PC-3 (cell line): Measurements from ENCODE around the gene NOL4L. TPM values are rescaled to one million over a fixed set of nuclear protein-coding genes. Genes with fewer than 3 reads are reported as not detected.

Experiments used
- ATAC-seq: fragments of 200-7000 bp; cut with Tn5 transposase; 2 replicates; pipeline ENCODE4 v1.9.1; 2020; ENCODE audit warnings: mild to moderate bottlenecking, moderate library complexity
- BruUV-seq: library from RNA; stranded (reverse); fragments of 400-500 nt; replicated peaks from 2 replicates; lab custom pipeline; 2021; lab: Mats Ljungman, UMichigan
- CTCF ChIA-PET: fragments of 300-600 bp; sonication (Branson Sonifier 250); formaldehyde crosslinking; loops from one replicate; lab custom pipeline; 2022; ENCODE audit warnings: antibody characterized with exemption; lab: Charles Lee
- POLR2A ChIA-PET: fragments of 300-600 bp; sonication (Branson Sonifier 250); formaldehyde crosslinking; loops from one replicate; lab custom pipeline; 2022; ENCODE audit warnings: antibody characterized with exemption; ENCODE audit not compliant: unreplicated experiment; lab: Charles Lee
- DNase-seq: peaks from one replicate; pipeline ENCODE4 v3.0.0-alpha.2; 2015
- H2AFZ ChIP-seq: fragments of 300-600 bp; sonication (generic); 2 replicates; pipeline ENCODE4 v1.6.0; 2016; ENCODE audit warnings: antibody characterized with exemption, low read length
- H3F3A ChIP-seq: fragments of 300-600 bp; sonication (generic); one replicate; pipeline ENCODE4 v1.6.0; 2017; ENCODE audit warnings: antibody characterized with exemption, low read length, control low read depth, mild to moderate bottlenecking; ENCODE audit not compliant: unreplicated experiment
- H3K27ac ChIP-seq: fragments of 300-600 bp; sonication (generic); 2 replicates; pipeline ENCODE4 v1.5.1; 2016; ENCODE audit warnings: mild to moderate bottlenecking, low read length
- H3K27me3 ChIP-seq: fragments of 300-600 bp; sonication (generic); 2 replicates; pipeline ENCODE4 v1.6.1; 2016; ENCODE audit warnings: low read length, mixed read lengths
- H3K36me3 ChIP-seq: fragments of 300-600 bp; sonication (generic); 2 replicates; pipeline ENCODE4 v1.6.1; 2016; ENCODE audit warnings: low read depth, mixed run types, low read length, mixed read lengths
- H3K4me1 ChIP-seq: fragments of 300-600 bp; sonication (generic); 2 replicates; pipeline ENCODE4 v1.5.1; 2016; ENCODE audit warnings: low read length; ENCODE audit not compliant: insufficient read depth
- H3K4me2 ChIP-seq: fragments of 300-600 bp; sonication (generic); 2 replicates; pipeline ENCODE4 v1.6.0; 2016; ENCODE audit warnings: low read length
- H3K4me3 ChIP-seq: fragments of 300-600 bp; sonication (generic); 2 replicates; pipeline ENCODE4 v1.5.1; 2016; ENCODE audit warnings: mild to moderate bottlenecking, low read length, mixed read lengths
- H3K79me2 ChIP-seq: fragments of 300-600 bp; sonication (generic); 2 replicates; pipeline ENCODE4 v1.6.1; 2017; ENCODE audit warnings: low read length, mixed read lengths
- H3K9ac ChIP-seq: fragments of 300-600 bp; sonication (generic); 2 replicates; pipeline ENCODE4 v1.6.0; 2016; ENCODE audit warnings: mild to moderate bottlenecking, low read length
- H3K9me2 ChIP-seq: fragments of 300-600 bp; sonication (generic); replicated peaks from 2 replicates; pipeline ENCODE4 v1.6.1; 2016; ENCODE audit warnings: mixed run types, low read length, mixed read lengths
- H3K9me3 ChIP-seq: fragments of 300-600 bp; sonication (generic); 2 replicates; pipeline ENCODE4 v1.6.1; 2016; ENCODE audit warnings: low read length, mixed read lengths
- H4K20me1 ChIP-seq: fragments of 300-600 bp; sonication (generic); 2 replicates; pipeline ENCODE4 v1.6.1; 2016; ENCODE audit warnings: low read length, mixed read lengths
- CTCF ChIP-seq: fragments of 300-600 bp; sonication (generic); conservative IDR thresholded peaks from 2 replicates; pipeline ENCODE4 v1.5.1; 2017; ENCODE audit warnings: antibody characterized with exemption, low read depth, mild to moderate bottlenecking, low read length
- EZH2 ChIP-seq: fragments of 300-600 bp; sonication (generic); IDR thresholded peaks from one replicate; pipeline ENCODE4 v1.6.1; 2017; ENCODE audit warnings: antibody characterized with exemption, mild to moderate bottlenecking, low read length; ENCODE audit not compliant: unreplicated experiment
- EZH2phosphoT487 ChIP-seq: fragments of 300-600 bp; sonication (generic); IDR thresholded peaks from 2 replicates; pipeline ENCODE4 v1.6.1; 2018; ENCODE audit warnings: mild to moderate bottlenecking, antibody characterized with exemption, low read length, borderline replicate concordance
- intact Hi-C: fragments of 100-400 bp; cut with micrococcal nuclease; formaldehyde crosslinking; loops from 2 replicates; pipeline ENCODE4 v1.9.0; 2023
- total RNA-seq: library from RNA; depleted of rRNA; stranded (reverse); fragments of >200 nt; gene quantifications from 2 replicates; pipeline ENCODE4 v1.2.3, GENCODE V29; 2014

The NOL4L gene
- total RNA-seq, 1 experiment from 2014 or later, result 7.3 TPM

- H3K27ac ChIP-seq, result no peak overlapping the region
- ChIA-PET CTCF (no interaction called here), POLR2A (no interaction called here)
- no TSS peak for BruUV-seq
- no peak overlapping the region for H2AFZ ChIP-seq
- H3F3A ChIP-seq, result no peaks in the 10 kb centered on the region
- no peak for ATAC-seq
- no peaks in the 10 kb centered on the region for H3K79me2 ChIP-seq
- no peak overlapping the region for H3K4me3 ChIP-seq
- H3K27me3 ChIP-seq, result no peaks in the 10 kb centered on the region
- H4K20me1 ChIP-seq, result no peaks in the 10 kb centered on the region
- H3K4me1 ChIP-seq, result no peaks in the 10 kb centered on the region
- DNase-seq, result no peak
- no peaks in the 10 kb centered on the region for H3K9me2 ChIP-seq
- H3K9ac ChIP-seq, result no peak overlapping the region
- intact Hi-C loops, result no loop called here
- H3K9me3 ChIP-seq, result no peaks in the 10 kb centered on the region
- no peaks in the 10 kb centered on the region for H3K36me3 ChIP-seq
- TF ChIP-seq EZH2phosphoT487, result no peak
- TF ChIP-seq CTCF, result no peak
- no peak for TF ChIP-seq EZH2
- H3K4me2 ChIP-seq, result no peak overlapping the region
These were observed 27.4 kb upstream of the NOL4L start for GRCh38 chr20:32612351-32613191.

- no peak for TF ChIP-seq EZH2phosphoT487
- no peak for TF ChIP-seq CTCF
- TF ChIP-seq EZH2, result no peak
- intact Hi-C loops, result no loop called here
- H3K27me3 ChIP-seq, result peaks cover 3% of the 10 kb centered on the region; the same call in 1 of the 2 replicates
- no peaks in the 10 kb centered on the region for H3K4me1 ChIP-seq
- H3K79me2 ChIP-seq, result no peaks in the 10 kb centered on the region
- ChIA-PET POLR2A (no interaction called here), CTCF (no interaction called here)
- no peak overlapping the region for H3K27ac ChIP-seq
- no peaks in the 10 kb centered on the region for H3K36me3 ChIP-seq
- H3K4me3 ChIP-seq, result no peak overlapping the region
- no peak overlapping the region for H3K4me2 ChIP-seq
- H3K9me3 ChIP-seq, result no peaks in the 10 kb centered on the region
- H2AFZ ChIP-seq, result no peak overlapping the region
- H3F3A ChIP-seq, result no peaks in the 10 kb centered on the region
- ATAC-seq (no peak), DNase-seq (no peak)
- no peaks in the 10 kb centered on the region for H4K20me1 ChIP-seq
- no peaks in the 10 kb centered on the region for H3K9me2 ChIP-seq
- BruUV-seq, result no TSS peak
- no peak overlapping the region for H3K9ac ChIP-seq
These were observed 26.7 kb upstream of the NOL4L start for GRCh38 chr20:32611868-32612267.

- Histone ChIP-seq H3K9ac (no peak overlapping the region), H3K4me3 (no peak overlapping the region), H3F3A (no peaks in the 10 kb centered on the region), H3K27ac (no peak overlapping the region), H3K4me1 (no peaks in the 10 kb centered on the region), H3K9me3 (no peaks in the 10 kb centered on the region), H4K20me1 (no peaks in the 10 kb centered on the region), H3K36me3 (no peaks in the 10 kb centered on the region), H3K9me2 (no peaks in the 10 kb centered on the region), H2AFZ (no peak overlapping the region), H3K4me2 (no peak overlapping the region), H3K27me3 (peaks cover 8% of the 10 kb centered on the region; the same call in 1 of the 2 replicates), H3K79me2 (no peaks in the 10 kb centered on the region)
- intact Hi-C loops, result no loop called here
- ATAC-seq (no peak), DNase-seq (no peak)
- BruUV-seq, result no TSS peak
- TF ChIP-seq EZH2 (no peak), EZH2phosphoT487 (no peak), CTCF (no peak)
- ChIA-PET CTCF (no interaction called here), POLR2A (no interaction called here)
These were observed 26.2 kb upstream of the NOL4L start for GRCh38 chr20:32611286-32611685.
